Activated CD4-positive, CD25-positive, alpha-beta regulatory T cell treated with anti-CD3 and anti-CD28 coated beads, Interleukin-2, amount 50 U/mL, for 16 hours (primary cell): ENCODE data around the gene RITA1.
"Not testable (repeated sequence)": the region's sequence is repeated elsewhere in the genome, so short reads cannot be mapped to it uniquely, and the experiment has no call there.

Experiments used
- DNase-seq: peaks from one replicate; pipeline ENCODE4 v3.0.0-alpha.2; 2020; ENCODE audit warnings: low read depth, low spot score

Gene RITA1

GRCh38 chr12:113185180-113186032 is at the start of gene RITA1, which contains the start of gene DDX54:
Gene RITA1, plus strand, starts transcription at chr12:113185721. Its CDS starts 1,026 bp downstream, at chr12:113186747.
Gene DDX54, minus strand, starts transcription at chr12:113185478. Its CDS starts 27 bp downstream, at chr12:113185451.
- peak; percentile 65 for DNase-seq

GRCh38 chr12:113136128-113136989 is 49.2 kb upstream of the RITA1 start:
- DNase-seq = no peak

- DNase-seq = no peak
Observed at GRCh38 chr12:113136990-113137511, 48.5 kb upstream of the RITA1 start.

GRCh38 chr12:113137861-113138783 is 47.4 kb upstream of the RITA1 start:
- DNase-seq = no peak

GRCh38 chr12:113138826-113139225 is 46.7 kb upstream of the RITA1 start:
- no peak for DNase-seq

- no peak for DNase-seq
Observed at GRCh38 chr12:113140706-113141105, 44.8 kb upstream of the RITA1 start.

GRCh38 chr12:113141716-113142115 is 43.8 kb upstream of the RITA1 start:
- not testable (repeated sequence) for DNase-seq

GRCh38 chr12:113142173-113142885 is 43.2 kb upstream of the RITA1 start:
- DNase-seq = no peak

GRCh38 chr12:113142886-113143332 is 42.6 kb upstream of the RITA1 start:
- no peak for DNase-seq

- no peak for DNase-seq
Observed at GRCh38 chr12:113143959-113144358, 41.6 kb upstream of the RITA1 start.

- no peak for DNase-seq
Observed at GRCh38 chr12:113144806-113145205, 40.7 kb upstream of the RITA1 start.

GRCh38 chr12:113145720-113146551 is 39.6 kb upstream of the RITA1 start:
- no peak for DNase-seq

GRCh38 chr12:113146999-113147398 is 38.5 kb upstream of the RITA1 start:
- no peak for DNase-seq

GRCh38 chr12:113149361-113150150 is 36.0 kb upstream of the RITA1 start, which contains the start of gene CFAP73:
Gene CFAP73, plus strand, starts transcription at chr12:113149724. Its CDS starts 134 bp downstream, at chr12:113149858.
- DNase-seq = no peak

GRCh38 chr12:113151655-113152054 is 33.9 kb upstream of the RITA1 start:
- DNase-seq = no peak

- DNase-seq = no peak
Observed at GRCh38 chr12:113152196-113152834, 33.2 kb upstream of the RITA1 start.

GRCh38 chr12:113152835-113153814 is 32.4 kb upstream of the RITA1 start:
- peak; percentile 13 for DNase-seq
